Peyer's patch (tissue), 4 donors: ENCODE measurements around the gene DEFB131A.
"Not testable (repeated sequence)": the region's sequence is repeated elsewhere in the genome, so short reads cannot be mapped to it uniquely, and the experiment has no call there.

Source experiments
- CTCF ChIP-seq, 6 experiments: fragments of 450-650 bp in 4 of 6; fragments of 200-600 bp in 2 of 6; sonication (generic) in 1 of 6; IDR thresholded peaks; one replicate each; pipeline ENCODE4 v1.5.1; 2017 to 2019; ENCODE audit warnings: antibody characterized with exemption in 6 of 6, mild to moderate bottlenecking in 3 of 6, moderate library complexity in 1 of 6
- POLR2A ChIP-seq, 2 donors: fragments of 450-650 bp; IDR thresholded peaks; one replicate each; pipeline ENCODE4 v1.5.1; 2017; ENCODE audit warnings: antibody characterized with exemption in 2 of 2, mild to moderate bottlenecking in 2 of 2, moderate library complexity in 2 of 2

DNA sequence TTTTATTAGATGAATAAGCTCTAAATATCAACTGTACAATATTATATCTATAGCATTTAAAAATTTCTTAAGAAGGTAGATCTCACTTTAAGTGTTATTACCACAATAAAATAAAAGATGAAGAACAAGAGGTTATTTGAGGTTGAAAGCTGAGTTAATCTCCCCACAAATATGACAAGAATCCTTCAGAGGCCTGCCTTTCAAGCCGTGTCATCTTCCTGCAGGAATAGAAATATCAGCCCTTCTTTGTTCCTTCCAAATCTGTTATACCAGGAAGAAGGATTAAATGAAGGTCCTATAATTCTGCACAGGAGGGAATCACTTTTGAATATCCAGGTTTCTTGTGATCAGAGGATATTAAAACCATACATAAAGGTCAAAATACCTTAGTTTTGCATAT, 18.3 kb upstream of the DEFB131A start:
- TF ChIP-seq CTCF, POLR2A (IDR thresholded peaks at IDR 0.05): not testable (repeated sequence)
